ENCODE results near the gene FAM177B.

The FAM177B gene

GRCh38 chr1:222728746-222729145 is 8.3 kb upstream of the FAM177B start:
- Histone ChIP-seq H4K91ac (ENCODE audit: low read length) (no peak overlapping the region), H3K27ac (ENCODE audit: low read length, poor library complexity, severe bottlenecking) (no peak overlapping the region), H3K23ac (ENCODE audit: low read length in 2 of 2) (no peak overlapping the region), H3K9ac (ENCODE audit: low read length) (no peak overlapping the region), H3K14ac (ENCODE audit: low read length in 2 of 2) (no peak overlapping the region), H3K4ac (ENCODE audit: low read depth in 1 of 2, low read length in 2 of 2) (no peak overlapping the region), H2BK5ac (ENCODE audit: low read depth, low read length, poor library complexity, severe bottlenecking) (no peak overlapping the region), H3K79me1 (replicated peaks; ENCODE audit: low read length, poor library complexity, severe bottlenecking) (peaks cover 5% of the 10 kb centered on the region), H3K18ac (ENCODE audit: low read depth in 1 of 2, low read length in 2 of 2) (no peak overlapping the region), H2AFZ (ENCODE audit: low read depth, low read length) (no peak overlapping the region), H3K9me3 (ENCODE audit: control insufficient read depth, low read length) (no peaks in the 10 kb centered on the region), H3K4me3 (ENCODE audit: insufficient read depth in 1 of 2, low read depth in 1 of 2, low read length in 2 of 2) (no peak overlapping the region), H3K4me1 (ENCODE audit: control insufficient read depth, insufficient read depth, low read depth, low read length) (no peaks in the 10 kb centered on the region), H2BK12ac (ENCODE audit: low read length in 2 of 2) (no peak overlapping the region), H3K4me2 (ENCODE audit: low read length, poor library complexity, severe bottlenecking) (no peak overlapping the region), H3K27me3 (ENCODE audit: control insufficient read depth in 1 of 2, insufficient read depth in 1 of 2, low read length in 2 of 2) (no peaks in the 10 kb centered on the region), H3K36me3 (ENCODE audit: control insufficient read depth in 1 of 2, insufficient read depth in 2 of 2, low read depth in 1 of 2, low read length in 2 of 2) (peaks cover 18 to 98% of the 10 kb centered on the region in 2 experiments), H2AK5ac (ENCODE audit: low read length, severe bottlenecking) (no peak overlapping the region), H2BK15ac (ENCODE audit: low read depth, poor library complexity, severe bottlenecking) (no peak overlapping the region), H4K8ac (ENCODE audit: low read length) (no peak overlapping the region), H2BK120ac (ENCODE audit: low read depth, low read length) (no peak overlapping the region)
- no peak for DNase-seq
- 100% methylated on average over 1 of the region's 1 CpG for WGBS

- peaks cover 2% of the 10 kb centered on the region for H3K79me1 ChIP-seq (replicated peaks; ENCODE audit: low read length, poor library complexity, severe bottlenecking)
- H3K4me2 ChIP-seq (ENCODE audit: low read length, poor library complexity, severe bottlenecking), result no peak overlapping the region
- H3K27me3 ChIP-seq (ENCODE audit: control insufficient read depth in 1 of 2, insufficient read depth in 1 of 2, low read length in 2 of 2), result no peaks in the 10 kb centered on the region
- no peak overlapping the region for H3K18ac ChIP-seq (ENCODE audit: low read depth in 1 of 2, low read length in 2 of 2)
- WGBS, result 98% methylated on average over 1 of the region's 1 CpG
- H2BK5ac ChIP-seq (ENCODE audit: low read depth, low read length, poor library complexity, severe bottlenecking), result no peak overlapping the region
- H4K91ac ChIP-seq (ENCODE audit: low read length), result no peak overlapping the region
- H3K9ac ChIP-seq (ENCODE audit: low read length), result no peak overlapping the region
- H2AK5ac ChIP-seq (ENCODE audit: low read length, severe bottlenecking), result no peak overlapping the region
- H3K4me3 ChIP-seq (ENCODE audit: insufficient read depth in 1 of 2, low read depth in 1 of 2, low read length in 2 of 2), result no peak overlapping the region
- no peak for DNase-seq
- H2BK12ac ChIP-seq (ENCODE audit: low read length in 2 of 2), result no peak overlapping the region
- no peak overlapping the region for H3K14ac ChIP-seq (ENCODE audit: low read length in 2 of 2)
- H4K8ac ChIP-seq (ENCODE audit: low read length), result no peak overlapping the region
- no peaks in the 10 kb centered on the region for H3K4me1 ChIP-seq (ENCODE audit: control insufficient read depth, insufficient read depth, low read depth, low read length)
- H2BK15ac ChIP-seq (ENCODE audit: low read depth, poor library complexity, severe bottlenecking), result no peak overlapping the region
- no peak overlapping the region for H3K4ac ChIP-seq (ENCODE audit: low read depth in 1 of 2, low read length in 2 of 2)
- no peak overlapping the region for H2BK120ac ChIP-seq (ENCODE audit: low read depth, low read length)
- no peak overlapping the region for H2AFZ ChIP-seq (ENCODE audit: low read depth, low read length)
- H3K9me3 ChIP-seq (ENCODE audit: control insufficient read depth, low read length), result no peaks in the 10 kb centered on the region
- H3K36me3 ChIP-seq (ENCODE audit: control insufficient read depth in 1 of 2, insufficient read depth in 2 of 2, low read depth in 1 of 2, low read length in 2 of 2), result peaks cover 16 to 99% of the 10 kb centered on the region in 2 experiments
- no peak overlapping the region for H3K23ac ChIP-seq (ENCODE audit: low read length in 2 of 2)
- H3K27ac ChIP-seq (ENCODE audit: low read length, poor library complexity, severe bottlenecking), result no peak overlapping the region
These were observed 6.1 kb upstream of the FAM177B start for GRCh38 chr1:222730866-222731265.

DNA sequence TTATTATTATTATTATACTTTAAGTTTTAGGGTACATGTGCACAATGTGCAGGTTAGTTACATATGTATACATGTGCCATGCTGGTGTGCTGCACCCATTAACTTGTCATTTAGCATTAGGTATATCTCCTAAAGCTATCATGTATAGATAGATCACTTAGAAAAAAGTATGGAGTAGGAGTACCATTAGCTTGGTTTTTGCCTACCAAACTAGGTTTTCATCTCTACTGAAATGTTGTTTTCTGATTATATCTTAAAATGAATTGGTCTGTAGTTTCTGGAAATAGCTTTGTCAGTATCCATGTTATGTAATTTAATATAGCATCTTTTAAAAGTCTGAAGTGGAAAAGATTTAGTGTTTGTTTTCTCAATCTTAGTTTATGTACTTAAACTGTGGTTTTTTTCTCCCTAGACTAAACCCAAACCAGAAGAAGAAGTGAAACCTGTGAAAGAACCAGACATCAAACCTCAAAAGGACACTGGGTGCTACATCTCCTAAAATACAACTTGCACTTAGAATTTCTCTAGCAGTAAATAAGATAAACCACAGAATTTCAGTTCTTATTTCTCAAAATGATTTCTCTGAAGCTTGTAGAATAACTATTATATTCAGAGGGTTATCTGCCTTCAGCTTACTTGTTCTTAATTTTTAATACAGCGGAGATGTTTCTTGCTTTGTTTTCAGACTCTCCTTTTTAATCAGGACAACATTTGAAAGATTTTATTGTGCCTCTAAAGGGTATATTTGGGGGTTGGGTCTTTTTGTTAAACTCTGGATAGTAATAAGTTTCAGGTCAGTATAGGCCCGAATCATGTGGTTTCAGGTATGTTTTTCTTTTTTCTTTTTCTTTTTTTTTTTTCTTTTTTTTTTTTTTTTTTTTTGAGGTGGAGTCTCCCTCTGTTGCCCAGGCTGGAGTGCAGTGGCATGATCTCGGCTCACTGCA is 4.5 kb upstream of the FAM177B start:
- Histone ChIP-seq H3K4me3 (ENCODE audit: insufficient read depth in 1 of 2, low read depth in 1 of 2, low read length in 2 of 2) (no peak overlapping the region), H3K4ac (ENCODE audit: low read depth in 1 of 2, low read length in 2 of 2) (no peak overlapping the region), H3K4me1 (ENCODE audit: control insufficient read depth, insufficient read depth, low read depth, low read length) (peaks cover 6% of the 10 kb centered on the region), H3K79me1 (replicated peaks; ENCODE audit: low read length, poor library complexity, severe bottlenecking) (peaks cover 2% of the 10 kb centered on the region), H2BK12ac (ENCODE audit: low read length in 2 of 2) (no peak overlapping the region), H2BK15ac (ENCODE audit: low read depth, poor library complexity, severe bottlenecking) (no peak overlapping the region), H3K4me2 (ENCODE audit: low read length, poor library complexity, severe bottlenecking) (no peak overlapping the region), H3K9ac (ENCODE audit: low read length) (no peak overlapping the region), H3K27ac (ENCODE audit: low read length, poor library complexity, severe bottlenecking) (no peak overlapping the region), H2BK120ac (ENCODE audit: low read depth, low read length) (no peak overlapping the region), H3K27me3 (ENCODE audit: control insufficient read depth in 1 of 2, insufficient read depth in 1 of 2, low read length in 2 of 2) (no peaks in the 10 kb centered on the region), H3K18ac (ENCODE audit: low read depth in 1 of 2, low read length in 2 of 2) (no peak overlapping the region), H2AFZ (ENCODE audit: low read depth, low read length) (no peak overlapping the region), H3K9me3 (ENCODE audit: control insufficient read depth, low read length) (no peaks in the 10 kb centered on the region), H2BK5ac (ENCODE audit: low read depth, low read length, poor library complexity, severe bottlenecking) (no peak overlapping the region), H4K8ac (ENCODE audit: low read length) (no peak overlapping the region), H3K36me3 (ENCODE audit: control insufficient read depth in 1 of 2, insufficient read depth in 2 of 2, low read depth in 1 of 2, low read length in 2 of 2) (peaks cover 14 to 91% of the 10 kb centered on the region in 2 experiments), H2AK5ac (ENCODE audit: low read length, severe bottlenecking) (no peak overlapping the region), H3K23ac (ENCODE audit: low read length in 2 of 2) (no peak overlapping the region), H3K14ac (ENCODE audit: low read length in 2 of 2) (no peak overlapping the region), H4K91ac (ENCODE audit: low read length) (no peak overlapping the region)
- WGBS, result 100% methylated on average over 1 of the region's 3 CpGs
- no peak for DNase-seq

DNA sequence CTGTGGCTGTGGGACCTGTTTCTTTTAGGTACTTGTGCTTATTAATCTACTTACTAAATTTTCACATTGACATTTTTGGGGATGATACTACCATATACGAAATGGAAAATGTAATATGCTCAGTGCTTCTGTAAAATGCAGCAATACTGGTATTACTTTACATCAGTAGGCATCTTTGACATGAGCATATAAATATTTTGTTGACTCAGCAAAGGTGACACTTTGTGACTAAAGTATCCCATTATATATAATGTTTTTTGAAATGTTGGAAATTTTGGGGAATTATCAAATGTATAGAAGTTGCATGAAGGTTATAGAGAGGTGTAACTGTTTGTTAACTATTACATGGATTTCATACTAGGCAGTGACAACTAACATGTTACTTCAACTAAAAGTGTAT is 2.3 kb upstream of the FAM177B start:
- Histone ChIP-seq H4K91ac (ENCODE audit: low read length) (no peak overlapping the region), H2AFZ (ENCODE audit: low read depth, low read length) (no peak overlapping the region), H3K36me3 (ENCODE audit: control insufficient read depth in 1 of 2, insufficient read depth in 2 of 2, low read depth in 1 of 2, low read length in 2 of 2) (peaks cover 14 to 68% of the 10 kb centered on the region in 2 experiments), H3K4me3 (ENCODE audit: insufficient read depth in 1 of 2, low read depth in 1 of 2, low read length in 2 of 2) (no peak overlapping the region), H3K27ac (ENCODE audit: low read length, poor library complexity, severe bottlenecking) (no peak overlapping the region), H2AK5ac (ENCODE audit: low read length, severe bottlenecking) (no peak overlapping the region), H3K4me2 (ENCODE audit: low read length, poor library complexity, severe bottlenecking) (no peak overlapping the region), H3K14ac (ENCODE audit: low read length in 2 of 2) (no peak overlapping the region), H3K9me3 (ENCODE audit: control insufficient read depth, low read length) (no peaks in the 10 kb centered on the region), H3K23ac (ENCODE audit: low read length in 2 of 2) (no peak overlapping the region), H4K8ac (ENCODE audit: low read length) (no peak overlapping the region), H3K79me1 (replicated peaks; ENCODE audit: low read length, poor library complexity, severe bottlenecking) (peaks cover 2% of the 10 kb centered on the region), H3K4ac (ENCODE audit: low read depth in 1 of 2, low read length in 2 of 2) (no peak overlapping the region), H2BK15ac (ENCODE audit: low read depth, poor library complexity, severe bottlenecking) (no peak overlapping the region), H2BK12ac (ENCODE audit: low read length in 2 of 2) (no peak overlapping the region), H2BK5ac (ENCODE audit: low read depth, low read length, poor library complexity, severe bottlenecking) (no peak overlapping the region), H3K9ac (ENCODE audit: low read length) (no peak overlapping the region), H3K18ac (ENCODE audit: low read depth in 1 of 2, low read length in 2 of 2) (no peak overlapping the region), H3K27me3 (ENCODE audit: control insufficient read depth in 1 of 2, insufficient read depth in 1 of 2, low read length in 2 of 2) (no peaks in the 10 kb centered on the region), H2BK120ac (ENCODE audit: low read depth, low read length) (no peak overlapping the region), H3K4me1 (ENCODE audit: control insufficient read depth, insufficient read depth, low read depth, low read length) (peaks cover 6% of the 10 kb centered on the region)
- no peak for DNase-seq
- no CpG with 5 or more reads among the region's 1 CpG for WGBS
